ENCODE results near the gene LAMA3. TPM values are rescaled to one million over a fixed set of nuclear protein-coding genes. Genes with fewer than 3 reads are reported as not detected.

The LAMA3 gene
- total and polyA plus RNA-seq, 2 donors (not counting 3 experiments of a cell fraction or from before 2014, with no cell fraction given): 2.6 to 12.3 TPM

- Histone ChIP-seq H3K4me2 (ENCODE audit: insufficient read depth, low read length) (no peak overlapping the region), H3K9ac (replicated peaks; ENCODE audit: extremely low read depth, insufficient read depth, low read length) (no peak overlapping the region), H3K79me2 (ENCODE audit: control insufficient read depth, insufficient read depth, low read length) (no peaks in the 10 kb centered on the region), H3K4me3 (replicated peaks in 1 of 3; ENCODE audit: insufficient read depth in 1 of 3, low read depth in 1 of 3, low read length in 3 of 3) (no peak overlapping the region), H3K27ac (ENCODE audit: insufficient read depth, low read depth, low read length) (no peak overlapping the region), H3K4me1 (ENCODE audit: control insufficient read depth, extremely low read depth, insufficient read depth, low read length) (no peaks in the 10 kb centered on the region), H2AFZ (ENCODE audit: low read depth, low read length) (no peak overlapping the region), H4K20me1 (replicated peaks; ENCODE audit: control insufficient read depth, extremely low read depth, insufficient read depth, low read length) (no peaks in the 10 kb centered on the region), H3K27me3 (ENCODE audit: control insufficient read depth in 2 of 2, insufficient read depth in 2 of 2, low read length in 2 of 2) (peaks cover 3 to 5% of the 10 kb centered on the region in 2 experiments), H3K36me3 (ENCODE audit: control insufficient read depth in 2 of 2, extremely low read depth in 1 of 2, insufficient read depth in 2 of 2, low read length in 2 of 2) (no peaks in the 10 kb centered on the region), H3K9me3 (replicated peaks; ENCODE audit: control insufficient read depth, insufficient read depth, low read length) (no peaks in the 10 kb centered on the region), H3K9me1 (replicated peaks; ENCODE audit: control insufficient read depth, extremely low read depth, insufficient read depth, low read length) (no peaks in the 10 kb centered on the region)
- no peak for DNase-seq (ENCODE audit: low read depth, low spot score)
- no peak for FAIRE-seq
- TF ChIP-seq MYC (IDR thresholded peaks at IDR 0.05; ENCODE audit: low read depth, low read length) (no peak), GATA2 (IDR thresholded peaks at IDR 0.05; ENCODE audit: insufficient read depth, insufficient read length, low read depth, low read length) (no peak), MAX (IDR thresholded peaks at IDR 0.05; ENCODE audit: insufficient read depth, insufficient read length) (no peak), POLR2A (IDR thresholded peaks at IDR 0.05; ENCODE audit: low read depth, low read length) (no peak), JUN (IDR thresholded peaks at IDR 0.05; ENCODE audit: borderline replicate concordance, insufficient read depth, insufficient read length, low read depth) (no peak)
- dilution Hi-C loops (cut with MboI; ENCODE audit: extremely low pct_ligation_motif_present, low sequenced_read_pairs) (no loop called here), intact Hi-C loops (cut with micrococcal nuclease) (no loop called here)
- POLR2A ChIA-PET: no interaction called here
- CTCF ChIA-PET: interaction anchor here (1.2 kb wide), 1 partner anchor 15 kb away, joined by 3 read pairs; no protein-coding TSS in a partner anchor
- no TSS peak for BruUV-seq (replicated peaks)
Measured at GRCh38 chr18:23966909-23967308, 277.7 kb downstream of the LAMA3 start.

GRCh38 chr18:23967321-23968089 is 278.3 kb downstream of the LAMA3 start:
- TF ChIP-seq MYC (IDR thresholded peaks at IDR 0.05; ENCODE audit: low read depth, low read length) (no peak), MAX (IDR thresholded peaks at IDR 0.05; ENCODE audit: insufficient read depth, insufficient read length) (no peak), POLR2AphosphoS5 (IDR thresholded peaks at IDR 0.05; ENCODE audit: insufficient read depth, low read depth, low read length) (no peak), POLR2A (IDR thresholded peaks at IDR 0.05; ENCODE audit: low read depth, low read length) (no peak), JUN (IDR thresholded peaks at IDR 0.05; ENCODE audit: borderline replicate concordance, insufficient read depth, insufficient read length, low read depth) (no peak), GATA2 (IDR thresholded peaks at IDR 0.05; ENCODE audit: insufficient read depth, insufficient read length, low read depth, low read length) (no peak), EZH2 (IDR thresholded peaks at IDR 0.05; ENCODE audit: borderline replicate concordance, low read depth, low read length, severe bottlenecking) (no peak), FOS (IDR thresholded peaks at IDR 0.05; ENCODE audit: borderline replicate concordance, insufficient read depth, low read length) (no peak)
- TF ChIP-seq, protein P1, sequence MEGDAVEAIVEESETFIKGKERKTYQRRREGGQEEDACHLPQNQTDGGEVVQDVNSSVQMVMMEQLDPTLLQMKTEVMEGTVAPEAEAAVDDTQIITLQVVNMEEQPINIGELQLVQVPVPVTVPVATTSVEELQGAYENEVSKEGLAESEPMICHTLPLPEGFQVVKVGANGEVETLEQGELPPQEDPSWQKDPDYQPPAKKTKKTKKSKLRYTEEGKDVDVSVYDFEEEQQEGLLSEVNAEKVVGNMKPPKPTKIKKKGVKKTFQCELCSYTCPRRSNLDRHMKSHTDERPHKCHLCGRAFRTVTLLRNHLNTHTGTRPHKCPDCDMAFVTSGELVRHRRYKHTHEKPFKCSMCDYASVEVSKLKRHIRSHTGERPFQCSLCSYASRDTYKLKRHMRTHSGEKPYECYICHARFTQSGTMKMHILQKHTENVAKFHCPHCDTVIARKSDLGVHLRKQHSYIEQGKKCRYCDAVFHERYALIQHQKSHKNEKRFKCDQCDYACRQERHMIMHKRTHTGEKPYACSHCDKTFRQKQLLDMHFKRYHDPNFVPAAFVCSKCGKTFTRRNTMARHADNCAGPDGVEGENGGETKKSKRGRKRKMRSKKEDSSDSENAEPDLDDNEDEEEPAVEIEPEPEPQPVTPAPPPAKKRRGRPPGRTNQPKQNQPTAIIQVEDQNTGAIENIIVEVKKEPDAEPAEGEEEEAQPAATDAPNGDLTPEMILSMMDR (IDR thresholded peaks at IDR 0.05; ENCODE audit: extremely low read depth in 1 of 2, insufficient read depth in 1 of 2, low read depth in 1 of 2, low read length in 2 of 2): no peak
- POLR2A ChIA-PET: no interaction called here
- no peaks in the 10 kb centered on the region for H3K79me2 ChIP-seq (ENCODE audit: control insufficient read depth, insufficient read depth, low read length)
- no peaks in the 10 kb centered on the region for H4K20me1 ChIP-seq (replicated peaks; ENCODE audit: control insufficient read depth, extremely low read depth, insufficient read depth, low read length)
- H3K9me1 ChIP-seq (replicated peaks; ENCODE audit: control insufficient read depth, extremely low read depth, insufficient read depth, low read length): no peaks in the 10 kb centered on the region
- DNase-seq (ENCODE audit: low read depth, low spot score): no peak
- H3K9me3 ChIP-seq (replicated peaks; ENCODE audit: control insufficient read depth, insufficient read depth, low read length): no peaks in the 10 kb centered on the region
- H3K4me2 ChIP-seq (ENCODE audit: insufficient read depth, low read length): no peak overlapping the region
- H3K36me3 ChIP-seq (ENCODE audit: control insufficient read depth in 2 of 2, extremely low read depth in 1 of 2, insufficient read depth in 2 of 2, low read length in 2 of 2): no peaks in the 10 kb centered on the region
- no peak overlapping the region for H2AFZ ChIP-seq (ENCODE audit: low read depth, low read length)
- no peaks in the 10 kb centered on the region for H3K4me1 ChIP-seq (ENCODE audit: control insufficient read depth, extremely low read depth, insufficient read depth, low read length)
- no peak overlapping the region for H3K4me3 ChIP-seq (replicated peaks in 1 of 3; ENCODE audit: insufficient read depth in 1 of 3, low read depth in 1 of 3, low read length in 3 of 3)
- no TSS peak for BruUV-seq (replicated peaks)
- H3K9ac ChIP-seq (replicated peaks; ENCODE audit: extremely low read depth, insufficient read depth, low read length): no peak overlapping the region
- H3K27ac ChIP-seq (ENCODE audit: insufficient read depth, low read depth, low read length): no peak overlapping the region
- H3K27me3 ChIP-seq (ENCODE audit: control insufficient read depth in 2 of 2, insufficient read depth in 2 of 2, low read length in 2 of 2): peaks cover 5 to 7% of the 10 kb centered on the region in 2 experiments
- CTCF ChIA-PET: interaction anchor here (1.2 kb wide), 1 partner anchor 16 kb away, joined by 3 read pairs; no protein-coding TSS in a partner anchor
- FAIRE-seq: no peak
- intact Hi-C loops (cut with micrococcal nuclease): no loop called here
- dilution Hi-C loops (cut with MboI; ENCODE audit: extremely low pct_ligation_motif_present, low sequenced_read_pairs): no loop called here

Measured in endothelial cell of umbilical vein (primary cell).